GM19455 (cell line): ENCODE results near the gene GALNT16.
"Not testable (repeated sequence)": the region's sequence is repeated elsewhere in the genome, so short reads cannot be mapped to it uniquely, and the experiment has no call there.

Experiments
- ATAC-seq: cut with Tn5 transposase; IDR thresholded peaks from one replicate; pipeline ENCODE4 v1.9.1; 2021; ENCODE audit not compliant: unreplicated experiment

GALNT16 gene

DNA sequence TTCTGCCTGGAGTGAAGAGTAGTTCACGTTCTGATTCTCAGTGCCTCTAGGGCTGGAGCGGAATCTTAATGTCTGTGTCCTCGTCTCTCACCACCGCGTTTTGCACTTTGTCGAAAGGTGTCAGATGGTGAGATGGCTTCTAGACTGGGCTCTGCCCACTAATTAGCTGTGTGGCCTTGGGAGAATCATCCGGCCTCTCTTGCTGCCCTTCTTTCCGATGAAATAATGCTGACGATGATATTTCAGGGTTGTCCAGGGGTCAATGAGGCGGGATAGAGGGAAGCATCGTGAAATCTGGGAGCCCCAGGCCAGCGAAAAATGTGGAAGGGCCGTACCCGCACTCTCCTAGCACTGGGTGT is 811 bp upstream of the GALNT16 start:
- ATAC-seq = no peak

DNA sequence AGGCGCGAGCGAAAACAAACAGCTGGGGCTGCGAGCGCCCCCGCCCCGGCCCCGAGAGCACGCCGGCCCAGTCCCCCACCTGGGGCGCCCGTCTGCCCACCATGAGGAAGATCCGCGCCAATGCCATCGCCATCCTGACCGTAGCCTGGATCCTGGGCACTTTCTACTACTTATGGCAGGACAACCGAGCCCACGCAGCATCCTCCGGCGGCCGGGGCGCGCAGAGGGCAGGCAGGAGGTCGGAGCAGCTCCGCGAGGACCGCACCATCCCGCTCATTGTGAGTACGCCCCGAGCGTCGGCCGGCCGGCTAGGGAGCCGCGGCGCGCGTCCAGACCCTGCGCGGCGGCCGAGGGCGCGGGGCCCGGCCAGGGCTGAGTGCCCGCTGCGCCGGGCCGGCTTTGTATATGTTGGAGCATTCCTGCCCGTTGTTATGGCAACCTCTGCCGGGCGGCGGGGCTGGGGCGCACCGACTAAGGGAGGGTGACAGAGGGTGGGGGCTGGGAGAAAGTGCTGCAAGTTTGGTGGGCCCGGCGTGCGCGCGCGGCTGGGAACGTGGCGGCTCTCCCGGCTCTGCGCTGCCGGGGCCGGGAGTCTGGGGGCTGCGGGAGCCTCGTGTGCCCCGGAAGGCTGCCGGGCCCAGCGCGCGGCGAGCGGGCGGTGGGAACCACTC is 367 bp downstream of the GALNT16 start:
- ATAC-seq = no peak

DNA sequence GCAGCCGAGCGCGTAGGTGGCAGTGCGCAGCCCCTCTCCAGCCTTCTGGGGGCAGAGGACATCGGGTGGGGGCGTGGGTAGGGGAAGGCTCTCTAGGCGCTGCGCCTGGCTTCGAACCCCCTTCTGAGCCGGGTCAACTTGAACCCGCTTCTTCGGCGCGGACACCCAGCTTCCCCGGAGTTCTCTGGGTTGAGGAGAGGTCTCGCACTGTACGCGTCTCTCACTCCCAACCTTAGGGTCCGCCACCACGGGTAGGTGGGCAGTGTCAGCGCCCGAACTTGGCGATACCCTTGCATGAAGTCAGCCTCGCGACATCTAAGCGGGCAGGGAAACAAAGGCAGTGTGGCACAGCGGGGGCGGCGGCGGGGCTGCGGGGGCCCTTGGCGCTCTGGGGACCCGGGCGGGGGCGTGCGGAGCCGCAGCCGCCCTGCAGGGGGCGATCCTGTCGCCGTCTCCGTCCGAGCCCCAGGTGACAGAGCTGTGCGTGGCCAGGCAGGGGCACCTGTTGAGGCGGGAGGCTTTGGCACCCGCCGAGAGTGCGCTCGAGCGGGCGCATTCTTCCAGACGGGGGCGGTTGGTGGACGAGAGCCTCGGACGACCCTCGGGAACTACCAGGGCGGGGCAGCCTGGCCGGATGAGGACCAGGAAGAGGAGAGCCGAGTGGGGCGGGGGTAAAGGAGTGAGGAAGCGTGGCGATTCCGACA is 1.1 kb downstream of the GALNT16 start:
- ATAC-seq = no peak

DNA sequence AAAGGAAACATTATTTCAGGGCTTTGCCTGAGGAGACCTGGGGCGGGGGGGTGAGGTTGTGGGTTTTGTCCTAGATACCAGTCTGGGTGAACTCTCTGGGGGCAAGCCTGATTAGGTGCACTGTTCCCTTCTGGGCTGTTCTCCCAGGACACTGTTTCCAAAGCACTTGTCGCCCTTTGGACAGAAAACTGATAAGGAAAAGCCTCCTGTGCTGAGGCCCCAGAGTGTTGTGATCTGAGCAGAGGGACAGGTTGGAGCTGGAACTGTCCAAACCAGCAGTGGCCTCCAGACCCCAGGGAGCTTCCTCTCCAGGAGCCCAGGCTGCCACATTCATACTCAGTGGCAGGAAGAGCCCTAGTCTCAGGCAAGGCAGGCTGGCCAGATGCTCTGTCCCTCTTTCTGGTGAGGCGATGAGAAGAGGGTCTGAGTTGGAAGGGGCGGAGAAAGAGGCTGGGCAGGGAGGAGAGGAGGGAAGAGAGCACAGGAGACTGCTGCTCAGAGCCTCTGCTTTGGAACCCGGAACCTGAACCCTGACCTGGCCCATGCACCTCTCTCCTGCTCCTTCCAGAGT is 1.9 kb downstream of the GALNT16 start:
- no peak for ATAC-seq

DNA sequence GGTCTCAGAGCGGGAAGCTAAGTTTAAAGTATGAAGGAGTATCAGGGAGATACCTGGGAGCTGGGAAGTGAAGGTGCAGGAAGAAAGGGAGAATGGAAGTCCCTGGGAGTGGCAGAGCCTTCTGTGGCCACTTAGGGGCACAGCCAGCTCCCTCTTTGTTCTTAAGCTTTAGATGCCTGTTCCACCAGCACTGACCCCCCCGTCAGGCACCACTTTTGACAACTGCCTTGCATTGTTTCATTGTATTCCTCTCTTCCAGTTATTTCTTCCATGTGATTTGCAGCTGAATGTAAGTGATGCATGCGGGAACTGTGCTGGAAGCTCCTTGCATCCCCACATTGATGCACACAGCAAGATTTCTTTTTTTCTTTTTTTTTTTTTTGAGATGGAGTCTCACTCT is 2.6 kb downstream of the GALNT16 start:
- no peak for ATAC-seq

DNA sequence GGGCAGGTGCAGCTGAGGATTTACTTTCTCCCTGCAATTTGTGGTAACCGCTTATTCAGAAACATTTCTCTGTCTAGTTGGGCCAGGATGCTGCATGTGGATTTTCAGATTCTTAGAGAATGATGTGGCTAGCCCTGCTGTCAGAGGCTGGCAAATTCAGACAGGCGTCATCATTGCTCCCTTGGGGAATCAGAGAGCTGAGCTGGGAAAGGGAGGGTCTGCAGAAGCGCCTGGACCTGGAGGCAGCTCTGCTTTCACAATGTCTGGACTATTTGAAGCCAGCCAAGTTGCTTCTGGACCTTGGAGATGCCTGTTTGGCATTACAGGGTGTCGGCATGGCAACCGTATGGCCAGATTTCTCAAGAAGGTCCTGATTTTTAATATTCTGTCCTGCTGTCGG is 3.4 kb downstream of the GALNT16 start:
- no peak for ATAC-seq

DNA sequence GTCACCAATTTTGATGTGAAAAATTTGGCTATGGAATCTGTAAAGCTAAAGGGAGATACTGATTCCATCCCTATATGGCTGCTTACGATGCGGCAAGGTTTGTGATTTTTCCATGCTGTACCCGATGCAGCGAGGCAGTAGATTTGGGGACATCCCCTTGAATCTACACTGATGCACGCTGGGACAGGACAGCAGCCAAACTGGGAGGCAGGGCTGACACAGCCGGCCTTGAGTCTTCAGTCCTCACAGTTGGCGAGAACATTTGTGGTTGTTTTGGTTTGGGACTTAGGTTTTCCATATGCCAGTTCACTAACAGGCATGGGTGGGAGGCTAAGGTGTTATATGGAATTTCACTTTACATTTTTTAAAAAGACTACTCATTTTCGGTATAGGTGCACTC is 3.8 kb downstream of the GALNT16 start:
- ATAC-seq = no peak

DNA sequence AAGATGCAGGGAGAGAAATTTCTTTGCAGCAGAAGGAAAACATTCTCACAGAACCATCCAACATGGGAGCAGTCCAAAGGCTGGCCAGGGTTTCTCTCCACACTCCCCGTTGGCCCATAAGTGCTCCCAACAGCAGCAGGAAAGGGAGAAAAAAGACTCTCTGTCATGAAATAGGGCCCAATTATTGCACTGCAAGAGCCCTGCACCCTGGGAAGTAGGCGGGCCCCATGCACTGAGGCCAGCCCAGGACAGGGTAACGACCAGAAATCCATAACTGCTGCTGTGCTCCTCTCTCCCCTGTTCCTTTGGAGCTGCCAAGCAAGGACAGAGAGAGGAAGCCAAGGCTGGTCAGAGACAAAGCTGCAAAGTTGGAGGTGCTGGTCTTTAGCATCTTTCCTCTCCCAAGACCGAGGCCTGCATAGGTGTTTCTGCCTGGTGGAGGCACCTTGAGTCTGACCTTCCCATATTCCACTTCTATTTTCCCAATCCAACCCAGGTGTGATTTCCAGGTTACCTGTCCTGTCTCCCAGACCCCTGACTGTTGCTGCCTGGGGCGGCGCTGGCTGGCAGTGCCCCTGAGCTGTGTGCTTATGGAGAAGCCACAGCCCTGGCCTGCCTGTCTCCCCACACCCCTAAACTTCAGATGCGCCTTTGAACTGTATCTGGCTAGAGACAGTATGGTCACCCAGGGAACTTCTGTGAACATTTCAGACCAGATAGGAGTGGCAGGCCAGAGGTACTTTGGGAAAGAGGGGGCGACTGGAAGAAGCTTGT is 6.8 kb downstream of the GALNT16 start:
- no peak for ATAC-seq

DNA sequence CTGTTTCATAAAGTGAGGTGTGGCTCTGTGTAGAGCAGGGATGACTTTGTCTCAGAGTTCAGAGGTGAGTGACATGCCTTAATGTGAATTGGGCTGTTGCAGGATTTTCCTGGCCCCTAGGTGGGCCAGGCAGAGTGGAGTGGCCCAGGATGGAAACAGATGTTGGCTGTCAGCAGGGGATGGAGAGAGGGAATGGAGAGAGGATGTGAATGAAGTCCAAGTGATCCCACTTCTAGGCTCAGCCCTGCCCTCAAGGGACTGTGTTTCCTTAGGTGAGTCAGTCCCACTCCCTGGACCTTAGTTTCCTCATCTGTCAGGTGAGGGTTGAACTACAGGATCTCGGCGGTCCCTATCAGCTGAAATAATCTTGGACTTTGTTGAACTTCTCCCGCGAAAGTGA is 7.5 kb downstream of the GALNT16 start:
- ATAC-seq = no peak

DNA sequence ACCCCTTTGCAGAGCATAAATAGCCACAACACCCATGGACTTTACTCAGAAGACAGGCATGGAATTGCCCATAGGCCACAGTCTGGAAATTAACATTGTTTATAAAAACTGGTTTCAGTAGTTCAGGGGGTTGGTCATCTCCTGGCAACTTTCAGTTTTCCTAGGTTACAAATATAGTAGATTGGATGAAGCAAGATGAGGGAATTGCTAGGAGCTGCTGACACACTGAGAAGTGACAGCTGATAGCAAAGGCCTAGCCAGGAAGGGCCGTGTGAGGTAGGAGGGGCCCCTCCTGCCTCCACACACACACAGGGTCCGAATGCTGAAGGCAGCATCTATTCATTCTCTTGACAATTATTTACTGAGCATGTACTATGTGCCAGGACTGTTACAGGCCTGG is 8.3 kb downstream of the GALNT16 start:
- no peak for ATAC-seq

DNA sequence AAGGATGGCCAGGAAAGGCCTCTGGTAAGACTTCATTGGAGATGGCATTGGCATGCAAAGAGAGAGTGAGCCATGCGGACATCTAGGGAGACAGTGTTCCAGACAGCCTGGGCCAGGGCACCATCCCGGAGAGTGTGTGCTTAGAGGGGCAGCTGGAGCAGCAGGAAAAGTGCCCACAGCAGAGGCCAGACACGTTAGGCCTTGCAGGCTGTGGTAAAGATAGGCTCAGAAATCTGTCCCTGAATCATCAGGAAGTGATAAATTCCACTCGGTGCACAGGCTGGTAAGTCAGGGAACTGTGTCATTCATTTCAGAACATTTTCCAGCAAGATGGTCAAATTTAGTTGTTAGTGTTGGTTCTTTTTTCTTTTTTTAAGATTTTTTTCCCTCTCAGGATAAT is 8.8 kb downstream of the GALNT16 start:
- no peak for ATAC-seq

DNA sequence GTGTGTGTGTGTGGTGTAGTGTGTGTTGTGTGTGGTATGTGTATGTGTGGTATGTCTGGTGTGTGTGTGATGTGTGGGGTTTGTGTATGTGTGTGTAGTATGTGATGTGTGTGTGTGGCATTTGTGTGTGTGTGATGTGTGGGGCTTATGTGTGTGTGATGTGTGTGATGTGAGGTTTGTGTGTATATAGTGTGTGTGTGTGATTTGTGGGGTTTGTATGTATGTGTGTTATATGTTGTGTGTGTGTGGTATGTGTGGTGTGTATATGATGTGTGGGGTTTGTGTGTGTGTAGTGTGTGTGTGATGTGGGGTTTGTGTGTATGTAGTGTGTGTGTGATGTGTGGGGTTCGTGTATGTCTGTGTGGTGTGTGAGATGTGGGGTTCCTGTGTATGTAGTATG is 9.4 kb downstream of the GALNT16 start:
- ATAC-seq = no peak

DNA sequence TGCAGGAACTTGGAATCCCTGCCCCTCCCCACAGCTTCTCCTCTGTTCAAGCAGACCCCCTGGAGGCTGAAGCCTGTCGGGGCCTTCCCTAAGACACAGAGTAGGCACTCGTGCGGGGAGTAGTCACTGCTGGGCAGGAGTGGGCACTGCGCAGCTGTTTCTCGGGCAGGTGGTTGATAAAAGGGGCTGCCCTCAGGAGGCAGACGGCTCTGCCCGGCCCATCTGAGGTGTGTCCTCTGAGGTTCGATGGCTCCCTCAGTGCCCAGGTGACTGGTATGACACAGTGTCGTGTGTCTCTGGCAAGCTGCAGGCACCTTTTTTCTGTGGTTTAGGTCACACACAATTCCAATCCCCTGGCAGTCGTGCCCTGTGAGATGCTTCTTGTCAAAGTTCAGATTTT is 10.1 kb downstream of the GALNT16 start:
- ATAC-seq = no peak

DNA sequence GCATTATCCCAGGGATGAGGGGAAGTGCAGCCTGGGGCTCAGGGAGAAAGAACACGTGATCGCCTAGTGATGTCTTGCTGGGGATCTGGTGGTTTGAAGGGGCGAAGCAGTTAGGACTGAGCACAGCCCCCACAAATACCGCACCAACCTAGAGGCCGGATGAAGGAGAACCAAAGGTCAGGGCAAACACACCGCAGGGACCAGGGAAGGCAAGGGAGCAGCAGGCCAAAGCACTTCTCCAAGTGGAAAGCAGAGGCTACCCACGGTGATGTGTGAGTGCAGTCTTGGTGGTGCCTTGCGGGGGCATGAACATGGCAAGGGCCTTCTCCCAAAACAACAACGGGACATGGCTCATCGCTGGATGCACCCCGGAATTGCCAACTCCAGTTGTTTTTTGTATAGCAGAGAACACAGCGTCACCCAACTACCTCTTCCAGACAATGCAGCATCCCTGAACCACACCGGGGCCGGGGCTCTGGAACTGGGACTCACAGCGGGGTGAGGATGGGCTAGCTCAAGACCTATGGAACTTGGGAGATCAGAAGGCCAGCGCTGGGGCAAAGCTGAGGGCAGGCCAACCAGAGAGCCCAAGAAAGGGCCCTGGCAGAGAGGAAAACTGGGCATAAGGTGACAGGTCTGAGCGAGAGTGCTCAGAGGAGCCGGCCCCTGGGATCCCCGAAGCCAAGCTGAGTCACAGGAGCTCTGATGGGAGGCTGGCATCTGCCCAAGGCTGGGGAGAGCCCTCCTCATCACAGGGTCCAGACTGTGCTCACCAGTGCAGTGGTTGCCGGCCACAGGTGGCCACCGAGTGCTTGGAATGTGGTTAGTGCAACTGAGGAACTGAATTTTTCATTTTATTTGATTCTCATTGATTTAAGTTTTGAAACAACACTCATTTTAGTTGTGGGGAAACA is 11.1 kb downstream of the GALNT16 start:
- ATAC-seq = no peak

DNA sequence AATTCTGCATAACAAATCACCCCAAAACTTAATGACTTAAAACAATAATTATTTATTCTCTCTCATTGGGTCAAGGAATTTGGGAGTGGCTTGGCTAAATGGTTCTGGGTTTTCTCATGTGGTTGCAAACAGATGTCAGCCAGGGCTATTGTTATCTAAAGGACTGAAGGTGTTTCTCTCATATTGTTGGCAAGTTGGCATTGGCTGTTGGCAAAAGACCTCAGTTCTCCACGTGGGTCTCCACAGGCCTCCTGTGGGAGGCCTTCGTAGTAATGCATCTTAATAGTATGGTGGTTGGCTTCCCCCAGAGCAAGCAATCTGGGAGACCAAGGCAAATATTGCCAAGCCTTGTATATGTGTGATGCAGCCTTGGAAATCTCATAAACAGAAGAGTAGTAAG is 14.4 kb downstream of the GALNT16 start:
- ATAC-seq = no peak

DNA sequence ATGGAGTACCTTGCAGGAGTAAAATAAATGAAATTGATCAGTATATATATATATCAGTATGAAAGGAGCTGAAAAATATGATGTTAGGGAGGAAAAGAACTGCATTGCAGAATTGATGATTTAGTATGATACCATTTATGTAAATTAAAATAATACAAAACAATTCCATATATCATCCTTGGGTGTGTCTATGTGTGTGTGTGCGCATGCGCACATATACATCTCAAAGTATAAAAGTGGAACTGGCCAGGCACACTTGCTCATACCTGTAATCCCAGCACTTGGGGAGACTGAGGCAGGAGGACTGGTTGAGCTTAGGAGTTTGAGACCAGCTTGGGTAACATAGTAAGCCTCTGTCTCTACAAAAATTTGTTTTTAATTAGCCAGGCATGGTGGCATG is 15.4 kb downstream of the GALNT16 start:
- no peak for ATAC-seq

DNA sequence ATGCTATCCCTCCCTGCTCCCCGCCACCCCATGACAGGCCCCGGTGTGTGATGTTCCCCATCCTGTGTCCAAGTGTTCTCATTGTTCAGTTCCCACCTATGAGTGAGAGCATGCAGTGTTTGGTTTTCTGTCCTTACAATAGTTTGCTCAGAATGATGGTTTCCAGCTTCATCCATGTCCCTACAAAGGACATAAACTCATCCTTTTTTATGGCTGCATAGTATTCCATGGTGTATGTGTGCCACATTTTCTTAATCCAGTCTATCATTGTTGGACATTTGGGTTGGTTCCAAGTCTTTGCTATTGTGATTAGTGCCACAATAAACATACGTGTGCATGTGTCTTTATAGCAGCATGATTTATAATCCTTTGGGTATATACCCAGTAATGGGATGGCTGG is 17.4 kb downstream of the GALNT16 start:
- not testable (repeated sequence) for ATAC-seq

DNA sequence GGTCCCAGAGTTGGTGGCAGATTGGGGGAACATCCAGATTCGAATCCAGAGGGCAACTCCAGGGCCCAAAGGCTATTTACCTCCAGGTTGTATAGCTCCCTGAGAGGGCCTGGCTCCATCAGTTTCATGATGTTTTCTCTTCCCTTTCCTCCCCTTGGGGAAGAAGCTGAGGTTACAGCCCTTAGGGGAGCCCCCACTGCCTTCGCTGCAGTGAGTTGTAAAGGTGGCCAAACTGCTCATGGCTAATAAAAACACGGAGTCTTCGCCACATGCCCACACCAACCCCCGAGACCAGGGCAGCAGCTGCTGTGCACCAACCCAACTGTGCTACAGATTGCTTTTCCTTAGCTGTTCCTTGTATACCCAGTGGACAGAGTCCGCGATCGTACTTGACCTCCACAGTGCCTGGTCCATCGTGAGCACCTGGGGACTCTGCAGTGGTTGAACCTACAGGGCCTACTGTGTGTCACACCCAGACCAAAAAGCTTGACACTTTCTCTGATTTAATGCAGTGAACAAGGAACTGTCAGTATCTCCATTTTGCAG is 20.9 kb downstream of the GALNT16 start:
- ATAC-seq = no peak

DNA sequence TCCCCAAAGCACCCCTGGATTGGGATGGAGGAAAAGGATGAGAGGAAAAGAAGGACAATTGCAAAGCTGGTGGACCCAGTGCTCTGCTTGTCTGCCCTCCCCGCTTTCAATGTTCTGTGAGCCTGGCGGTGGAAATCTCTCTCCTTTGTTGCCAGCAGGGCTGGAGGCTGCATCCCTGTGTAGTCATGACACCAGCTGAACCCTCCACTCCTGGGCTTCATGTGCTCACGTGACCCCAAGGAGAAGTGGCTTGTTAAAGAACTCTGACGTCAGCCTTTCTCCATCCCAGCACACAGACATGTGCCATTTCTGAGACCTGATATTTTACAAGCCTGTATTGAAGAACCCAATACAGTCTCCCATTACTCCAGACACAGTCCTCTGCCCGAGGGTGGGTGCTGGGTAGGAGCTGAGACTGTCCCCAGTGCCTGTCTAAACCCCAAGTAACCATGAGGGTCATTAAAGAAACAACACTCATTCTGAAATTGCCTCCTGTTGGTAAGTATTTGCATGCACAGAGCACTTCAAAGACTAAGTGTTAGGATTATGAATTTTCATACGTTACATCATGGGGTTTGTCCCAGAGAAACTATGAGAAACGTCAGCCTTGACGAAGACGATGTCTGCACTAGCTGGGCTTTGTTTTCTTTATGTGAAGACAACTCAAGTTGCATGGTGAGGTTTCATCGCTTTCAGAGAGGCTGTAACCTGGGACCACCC is 21.7 kb downstream of the GALNT16 start:
- ATAC-seq = no peak

DNA sequence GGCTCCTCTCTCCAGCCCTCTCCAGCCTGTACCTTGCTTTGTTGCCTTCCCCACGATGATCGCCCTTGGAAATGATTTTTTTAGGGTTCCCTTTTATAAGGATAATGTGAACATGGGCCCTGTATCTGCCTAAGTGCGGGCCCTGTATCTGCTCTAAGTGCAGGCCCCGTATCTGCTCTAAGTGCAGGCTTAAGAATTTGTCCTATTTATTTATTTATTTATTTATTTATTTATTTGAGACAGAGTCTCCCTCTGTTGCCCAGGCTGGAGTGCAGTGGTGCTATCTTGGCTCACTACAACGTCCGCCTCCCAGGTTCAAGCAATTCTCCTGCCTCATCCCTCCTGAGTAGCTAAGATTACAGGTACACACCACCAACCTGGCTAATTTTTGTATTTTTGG is 22.5 kb downstream of the GALNT16 start:
- no peak for ATAC-seq
